ENCODE results near the gene SCFD2. TPM values are rescaled to one million over a fixed set of nuclear protein-coding genes. Genes with fewer than 3 reads are reported as not detected.
A peak's percentile ranks its signal among the peaks of the same experiment; 100 is the strongest.

Gene SCFD2
- total RNA-seq, 1 donor from 2014 or later: 18.6 TPM

- H3K9me3 Mint-ChIP-seq: peaks cover 15% of the 10 kb centered on the region
- peaks cover 35% of the 10 kb centered on the region for H3K27me3 Mint-ChIP-seq (ENCODE audit: low read depth)
- TF ChIP-seq CTCF (conservative IDR thresholded peaks at IDR 0.05): peak; percentile 41
- peaks cover 21% of the 10 kb centered on the region for H3K4me1 Mint-ChIP-seq
- peak; percentile 82 for DNase-seq (ENCODE audit: low read depth, low spot score)
- H3K36me3 Mint-ChIP-seq (ENCODE audit: low read depth): peaks cover 16% of the 10 kb centered on the region
- H3K27ac Mint-ChIP-seq (ENCODE audit: unreplicated experiment): no peak within 1 kb of the TSS
- peak within 1 kb of the TSS; percentile 86 for H3K4me3 Mint-ChIP-seq
Observed at GRCh38 chr4:52861879-52862616, 503.8 kb downstream of the SCFD2 start, which contains the start of gene RASL11B. RASL11B (plus strand) TSS chr4:52862317; CDS start chr4:52862508, 191 bp downstream.

GRCh38 chr4:52861171-52861823, 504.6 kb downstream of the SCFD2 start:
- DNase-seq (ENCODE audit: low read depth, low spot score): no peak
- Mint-ChIP-seq H3K4me3 (peak overlapping the region; percentile 86), H3K27ac (ENCODE audit: unreplicated experiment) (no peak overlapping the region), H3K27me3 (ENCODE audit: low read depth) (peaks cover 35% of the 10 kb centered on the region), H3K9me3 (peaks cover 15% of the 10 kb centered on the region), H3K4me1 (peaks cover 22% of the 10 kb centered on the region), H3K36me3 (ENCODE audit: low read depth) (peaks cover 17% of the 10 kb centered on the region)
- TF ChIP-seq CTCF (conservative IDR thresholded peaks at IDR 0.05): no peak

- TF ChIP-seq CTCF (conservative IDR thresholded peaks at IDR 0.05): no peak
- H3K27ac Mint-ChIP-seq (ENCODE audit: unreplicated experiment): no peak overlapping the region
- H3K4me3 Mint-ChIP-seq: peak overlapping the region; percentile 48
- H3K9me3 Mint-ChIP-seq: peaks cover 15% of the 10 kb centered on the region
- H3K4me1 Mint-ChIP-seq: peaks cover 32% of the 10 kb centered on the region
- H3K27me3 Mint-ChIP-seq (ENCODE audit: low read depth): peaks cover 35% of the 10 kb centered on the region
- peaks cover 13% of the 10 kb centered on the region for H3K36me3 Mint-ChIP-seq (ENCODE audit: low read depth)
- DNase-seq (ENCODE audit: low read depth, low spot score): no peak
Observed at GRCh38 chr4:52860361-52860760, 505.5 kb downstream of the SCFD2 start.

GRCh38 chr4:52856801-52857200, 509.1 kb downstream of the SCFD2 start:
- peaks cover 13% of the 10 kb centered on the region for H3K36me3 Mint-ChIP-seq (ENCODE audit: low read depth)
- no peak for TF ChIP-seq CTCF (conservative IDR thresholded peaks at IDR 0.05)
- no peak for DNase-seq (ENCODE audit: low read depth, low spot score)
- H3K27me3 Mint-ChIP-seq (ENCODE audit: low read depth): peaks cover 25% of the 10 kb centered on the region
- no peak overlapping the region for H3K4me3 Mint-ChIP-seq
- H3K9me3 Mint-ChIP-seq: peaks cover 15% of the 10 kb centered on the region
- H3K4me1 Mint-ChIP-seq: peaks cover 38% of the 10 kb centered on the region
- H3K27ac Mint-ChIP-seq (ENCODE audit: unreplicated experiment): no peak overlapping the region

GRCh38 chr4:52853351-52853750, 512.5 kb downstream of the SCFD2 start:
- peaks cover 12% of the 10 kb centered on the region for H3K9me3 Mint-ChIP-seq
- no peak overlapping the region for H3K27ac Mint-ChIP-seq (ENCODE audit: unreplicated experiment)
- peaks cover 27% of the 10 kb centered on the region for H3K4me1 Mint-ChIP-seq

More at GRCh38 chr4:52853351-52853750, 512.5 kb downstream of the SCFD2 start:
- Mint-ChIP-seq H3K27me3 (ENCODE audit: low read depth) (no peaks in the 10 kb centered on the region), H3K36me3 (ENCODE audit: low read depth) (peaks cover 10% of the 10 kb centered on the region), H3K4me3 (no peak overlapping the region)
- no peak for TF ChIP-seq CTCF (conservative IDR thresholded peaks at IDR 0.05)
- DNase-seq (ENCODE audit: low read depth, low spot score): no peak
